Measurements from ENCODE around the gene HINT1.
"Not testable (repeated sequence)": the region's sequence is repeated elsewhere in the genome, so short reads cannot be mapped to it uniquely, and the experiment has no call there.

The HINT1 gene

DNA sequence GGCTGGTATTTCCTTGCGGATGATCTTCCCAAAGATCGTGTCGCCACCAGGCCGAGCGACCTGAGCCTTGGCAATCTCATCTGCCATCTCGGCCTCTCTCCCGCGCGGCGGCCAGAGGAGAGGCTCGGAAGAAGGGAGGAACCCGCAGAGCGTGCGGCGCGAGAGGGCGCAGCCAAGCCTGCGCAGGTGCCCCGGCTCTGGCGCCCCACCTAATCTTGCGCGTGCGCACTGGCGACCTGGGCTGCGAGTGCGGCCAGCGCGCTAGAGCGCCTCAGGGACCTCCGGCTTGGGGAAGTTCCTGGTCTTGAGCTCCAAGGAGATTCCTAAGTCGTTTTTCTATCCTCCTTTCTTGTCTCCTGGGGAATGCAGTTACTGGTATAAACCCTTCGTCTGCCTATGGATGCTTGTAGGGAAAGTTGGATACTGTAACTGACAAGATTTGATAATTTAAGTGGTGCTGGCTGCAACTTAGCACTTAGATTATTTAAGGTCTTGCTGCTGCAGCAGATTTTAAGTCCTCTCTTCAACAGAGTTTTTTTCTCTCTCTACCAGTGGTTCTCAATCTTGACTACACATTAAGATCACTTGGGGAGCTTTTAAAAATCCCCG, at the start of gene HINT1:
Gene HINT1 (minus strand): TSS at position 138 of the 609 bp plus-strand sequence. CDS start 51 bp downstream, at position 87.
- peak; percentile 81 for DNase-seq

DNA sequence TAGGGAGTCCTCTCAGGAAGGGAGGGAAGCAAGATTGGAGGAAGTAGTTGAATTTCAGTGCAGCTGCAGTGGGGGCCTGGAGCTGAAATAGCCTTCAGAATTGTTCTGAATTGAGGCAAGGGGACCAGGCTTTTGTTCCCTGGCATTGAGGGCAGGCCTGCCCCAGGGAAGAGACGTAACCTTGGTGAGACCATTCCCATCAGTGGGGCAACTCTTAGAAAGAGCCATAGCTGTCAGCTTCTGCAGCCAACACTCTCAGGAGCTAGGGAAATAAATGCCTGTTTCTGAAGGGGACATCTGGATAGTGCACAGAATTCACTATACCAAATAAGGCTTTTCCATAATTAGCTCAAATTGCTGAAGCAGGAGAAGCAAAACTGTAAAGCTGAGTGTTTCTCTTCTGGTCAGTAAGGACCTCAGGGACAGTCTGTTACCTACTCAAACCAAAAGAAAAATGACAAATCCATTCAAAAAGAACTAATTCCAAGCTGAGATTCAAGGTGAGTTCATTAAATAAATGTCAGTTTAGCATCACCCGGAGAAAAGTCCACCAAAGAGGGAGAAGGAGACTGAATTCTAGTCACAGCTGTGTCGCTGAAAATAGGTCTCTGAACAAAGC, 49.7 kb upstream of the HINT1 start:
- no peak for DNase-seq

DNA sequence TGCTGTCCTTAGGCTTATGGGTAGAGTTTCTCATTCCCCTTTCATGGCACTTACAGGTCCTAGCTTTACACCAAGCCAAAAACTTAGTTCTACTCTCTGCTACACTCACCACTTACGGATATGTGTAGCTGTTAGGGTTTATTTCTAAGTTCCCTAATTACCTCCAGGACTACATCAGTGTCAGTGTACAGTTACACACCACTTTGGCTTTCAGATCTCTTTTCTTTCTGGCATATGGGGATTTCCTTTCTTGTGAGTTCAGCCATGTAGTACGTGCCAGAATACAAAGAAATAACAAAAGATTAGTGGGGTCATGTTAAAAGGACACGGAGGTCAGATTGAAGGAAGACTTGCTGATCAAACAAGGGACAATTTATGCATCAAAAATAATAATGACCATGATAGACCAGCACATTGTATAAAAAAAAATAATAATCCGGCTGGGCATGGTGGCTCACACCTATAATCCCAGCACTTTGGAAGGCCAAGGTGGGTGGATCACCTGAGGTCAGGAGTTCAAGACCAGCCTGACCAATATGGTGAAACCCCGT, 47.5 kb upstream of the HINT1 start:
- no peak for DNase-seq

DNA sequence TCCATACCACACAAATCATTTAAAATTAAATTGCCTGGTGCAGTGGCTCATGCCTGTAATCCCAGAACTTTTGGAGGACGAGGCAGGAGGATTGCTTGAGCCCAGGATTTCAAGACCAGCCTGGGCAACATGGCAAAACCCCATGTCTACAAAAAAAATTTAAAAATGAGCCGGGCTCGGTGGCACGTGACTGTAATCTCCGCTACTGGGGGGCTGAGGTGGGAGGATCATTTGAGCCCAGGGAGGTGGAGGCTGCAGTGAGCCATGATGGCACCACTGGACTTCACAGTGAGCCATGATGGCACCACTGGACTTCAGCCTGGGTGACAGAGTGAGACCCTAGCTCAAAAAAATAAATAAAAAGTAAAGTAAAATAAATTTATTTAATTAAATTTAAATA, 46.6 kb upstream of the HINT1 start:
- no peak for DNase-seq

DNA sequence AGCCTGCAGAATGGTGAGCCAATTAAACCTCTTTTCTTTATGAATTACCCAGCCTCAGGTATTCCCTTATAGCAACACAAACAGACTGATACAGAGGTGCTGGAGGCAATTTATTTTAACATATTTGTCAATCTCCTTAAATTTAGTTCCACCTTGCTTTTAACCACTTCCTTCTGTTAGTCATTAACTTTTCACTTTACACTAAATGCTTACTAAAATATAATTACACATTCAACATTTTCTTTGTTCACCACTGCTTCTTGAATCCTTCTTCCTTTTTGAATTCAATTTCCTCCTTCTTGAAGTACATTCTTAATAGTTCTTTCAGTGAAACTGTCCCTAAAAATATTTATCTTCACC, 45.1 kb upstream of the HINT1 start:
- DNase-seq = no peak

DNA sequence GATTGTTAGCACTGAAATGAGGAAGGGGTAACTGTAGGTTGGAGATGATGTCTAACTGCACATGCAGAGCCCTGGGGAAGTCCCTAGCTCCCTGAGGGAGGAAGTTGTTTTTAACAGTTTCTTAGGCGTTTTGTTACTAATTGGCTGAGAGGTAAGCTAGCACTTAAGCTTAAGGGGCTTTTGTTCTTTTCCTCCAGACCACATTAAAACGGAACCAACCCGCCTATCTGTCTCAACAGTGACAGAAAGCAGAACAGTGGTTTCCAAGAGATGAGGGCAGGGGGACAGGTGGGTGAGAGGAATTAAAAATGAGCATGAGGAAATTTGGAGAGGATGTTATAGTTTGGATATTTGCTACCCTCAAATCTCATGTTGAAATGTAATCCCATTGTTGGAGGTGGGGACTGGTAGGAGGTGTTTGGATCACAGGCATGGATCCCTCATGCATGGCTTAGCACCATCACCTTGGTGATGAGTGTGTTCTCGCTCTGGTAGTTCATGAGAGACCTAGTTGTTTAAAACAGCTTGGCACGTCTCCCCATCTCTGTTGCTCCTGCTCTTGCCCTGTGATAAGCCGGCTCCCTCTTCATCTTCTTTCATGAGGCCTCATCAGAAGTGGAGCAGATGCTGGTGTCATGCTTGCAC, 44.6 kb upstream of the HINT1 start:
- no peak for DNase-seq

DNA sequence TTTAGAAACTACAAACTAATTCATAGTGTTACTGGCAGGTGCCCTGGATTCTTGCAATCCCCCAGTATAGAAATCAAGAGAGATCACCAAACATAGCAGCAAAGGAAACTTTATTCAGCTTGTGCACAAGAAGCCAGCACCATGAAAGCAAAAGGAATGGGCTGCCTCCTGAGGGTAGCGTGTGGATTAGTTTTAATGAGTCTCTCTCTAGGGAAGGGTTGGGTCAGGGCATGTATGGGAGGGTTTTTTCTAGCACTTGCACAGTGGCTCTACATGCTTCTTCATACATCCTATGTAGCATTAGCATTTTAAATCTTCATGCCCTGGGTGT, 44.1 kb upstream of the HINT1 start:
- no peak for DNase-seq

DNA sequence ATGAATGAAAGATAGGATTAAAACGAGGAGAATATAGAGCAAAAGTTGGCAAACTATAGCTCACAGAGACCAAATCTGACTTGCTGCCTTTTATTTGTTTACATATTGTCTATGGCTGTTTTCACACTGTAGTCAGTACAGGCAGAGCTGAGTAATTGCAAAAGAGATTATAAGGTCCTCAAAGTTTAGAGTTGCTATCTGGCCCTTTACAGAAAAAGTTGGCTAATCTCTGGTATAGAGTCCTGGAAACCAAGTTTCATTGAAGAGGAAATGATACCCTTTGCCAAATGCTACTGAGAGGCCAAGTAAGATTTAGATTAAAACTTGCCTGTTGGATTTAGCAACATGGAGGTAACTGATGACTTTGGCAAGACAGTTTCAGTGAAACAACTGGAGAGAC, 41.7 kb upstream of the HINT1 start:
- DNase-seq = no peak

DNA sequence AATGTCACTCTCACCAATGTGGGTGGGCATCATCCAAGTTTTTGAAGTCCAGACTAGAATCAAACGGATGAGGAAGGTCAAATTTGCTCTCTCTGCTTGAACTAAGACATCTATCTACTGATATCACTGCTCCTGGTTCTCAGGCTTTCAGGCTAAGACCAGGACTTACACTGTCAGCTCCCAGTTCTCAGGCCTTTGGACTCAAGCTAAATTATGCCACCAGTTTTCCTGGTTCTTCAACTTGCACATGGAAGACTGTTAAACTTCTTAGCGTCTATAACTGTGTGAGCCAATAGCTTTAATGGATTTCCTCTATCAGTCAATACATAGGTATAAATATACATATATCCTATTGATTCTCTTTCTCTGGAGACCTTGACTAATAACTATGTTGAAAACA, 41.0 kb upstream of the HINT1 start:
- DNase-seq = no peak

DNA sequence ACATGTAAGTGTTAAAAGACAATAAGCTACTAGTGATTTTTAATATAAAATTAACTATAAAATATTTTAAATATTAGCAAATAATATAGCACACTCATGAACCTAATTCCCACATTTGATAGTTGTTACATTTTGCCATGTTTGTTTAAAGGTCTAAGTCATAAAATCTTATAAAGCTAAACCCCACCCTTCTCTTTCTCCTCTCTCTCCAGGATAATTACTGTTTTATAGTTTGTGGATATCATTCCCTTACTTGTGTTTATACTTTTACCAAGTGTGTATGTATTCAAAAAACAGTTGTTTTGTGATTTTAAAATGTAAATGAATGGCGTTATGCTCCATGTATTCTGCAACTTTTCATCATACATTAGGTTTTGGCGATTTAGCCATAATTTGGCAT, 39.9 kb upstream of the HINT1 start:
- no peak for DNase-seq

DNA sequence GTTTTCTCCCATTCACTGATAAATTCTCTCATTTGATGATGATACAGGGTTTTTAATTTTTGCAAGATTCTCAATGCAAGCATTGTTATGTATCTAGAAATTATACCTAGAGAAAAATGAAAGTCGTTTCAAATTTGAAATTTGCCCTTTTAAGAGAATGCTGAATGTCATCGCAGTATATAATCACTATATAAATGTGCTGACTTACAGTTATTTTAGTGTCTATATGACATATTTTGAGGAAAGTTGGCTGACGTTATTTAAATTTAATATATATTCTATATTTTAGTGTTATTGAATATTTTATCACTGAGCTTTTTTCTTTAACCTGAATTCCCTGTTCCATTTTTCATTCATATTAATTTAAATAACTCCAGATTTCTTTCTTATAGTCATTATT, 35.5 kb upstream of the HINT1 start:
- DNase-seq = no peak

DNA sequence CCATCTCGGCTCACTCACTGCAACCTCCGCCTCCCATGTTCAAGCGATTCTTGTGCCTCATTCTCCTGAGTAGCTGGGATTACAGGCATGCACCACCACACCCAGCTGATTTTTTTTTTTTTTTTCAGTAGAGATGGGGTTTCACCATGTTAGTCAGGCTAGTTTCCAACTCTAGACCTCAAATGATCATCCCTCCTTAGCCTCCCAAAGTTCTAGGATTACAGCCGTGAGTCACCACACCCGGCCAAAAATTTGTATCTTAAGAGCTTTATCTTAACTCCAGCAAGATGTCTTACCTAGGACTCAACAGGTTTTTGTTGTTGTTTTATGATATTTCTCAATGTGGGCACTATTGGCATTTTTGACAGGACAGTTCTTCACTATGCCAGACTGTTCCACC, 33.6 kb upstream of the HINT1 start:
- no peak for DNase-seq

DNA sequence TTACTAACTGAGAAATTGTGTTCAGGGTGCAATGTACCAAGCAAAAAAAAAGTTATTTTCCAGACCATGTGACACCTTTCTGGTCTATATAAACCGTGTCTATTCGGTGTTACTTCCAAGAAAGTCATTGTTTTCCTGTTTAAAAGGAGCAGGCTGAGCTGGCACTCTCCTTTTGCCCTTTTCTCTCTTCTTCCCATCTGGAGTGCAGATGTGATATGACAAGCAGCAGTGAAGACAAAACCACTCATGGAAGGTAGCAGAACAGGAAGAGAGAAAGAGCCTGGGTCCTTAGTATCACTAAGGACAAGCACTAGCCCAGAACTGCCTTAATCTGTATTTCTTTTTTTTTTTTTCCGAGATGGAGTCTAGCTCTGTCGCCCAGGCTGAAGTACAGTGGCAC, 31.3 kb upstream of the HINT1 start:
- no peak for DNase-seq

DNA sequence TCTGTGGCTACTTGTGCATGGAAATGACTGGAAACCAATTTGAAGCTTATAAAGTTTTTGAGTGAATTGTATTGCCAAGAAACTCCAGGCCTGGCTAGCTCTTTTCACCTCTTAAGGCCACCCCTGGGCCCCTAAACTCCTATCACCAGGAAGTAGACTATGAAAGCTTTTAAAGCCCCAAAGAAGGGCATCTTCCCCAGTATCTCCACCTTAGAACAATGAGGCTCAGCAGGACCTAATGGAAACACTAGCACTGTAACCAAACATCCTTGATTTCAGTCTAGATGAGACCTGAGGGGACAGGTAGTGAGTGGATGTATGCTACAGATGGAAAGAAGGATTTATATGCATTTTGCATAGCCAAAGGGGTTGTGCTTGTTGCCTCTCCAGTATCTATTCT, 30.6 kb upstream of the HINT1 start:
- DNase-seq = no peak

DNA sequence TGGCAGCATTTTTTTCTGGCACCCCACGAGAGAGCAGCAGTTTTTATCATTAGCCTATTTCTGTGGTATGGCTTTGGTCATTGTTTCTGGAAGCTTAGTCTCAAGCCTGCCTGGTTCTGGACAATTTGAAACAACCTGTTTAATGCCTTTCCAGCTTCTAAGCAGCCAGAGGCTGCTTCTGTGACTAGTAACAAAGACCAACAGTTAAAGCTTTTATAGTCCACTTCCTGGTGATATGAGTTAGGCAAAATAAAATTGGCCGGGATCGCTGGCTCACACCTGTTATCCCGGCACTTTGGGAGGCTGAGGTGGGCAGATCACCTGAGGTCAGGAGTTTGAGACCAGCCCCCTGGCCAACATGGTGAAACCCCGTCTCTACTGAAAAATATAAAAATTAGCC, 29.7 kb upstream of the HINT1 start:
- DNase-seq = no peak

DNA sequence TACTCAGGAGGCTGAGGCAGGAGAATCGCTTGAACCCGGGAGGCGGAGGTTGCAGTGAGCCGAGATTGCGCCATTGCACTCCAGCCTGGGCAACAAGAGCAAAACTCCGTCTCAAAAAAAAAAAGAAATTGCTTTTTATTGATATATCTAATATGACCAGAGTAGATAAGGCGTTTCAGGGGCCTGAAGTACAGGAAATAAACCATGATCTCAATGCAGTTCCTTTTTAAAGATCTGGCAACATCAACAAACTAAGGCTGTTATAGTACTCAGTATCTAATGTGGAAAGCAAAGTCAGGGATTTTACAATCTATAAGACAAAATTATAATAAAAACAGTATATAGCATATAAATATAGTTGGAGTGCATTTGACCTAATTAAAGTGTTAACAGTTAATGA, 28.8 kb upstream of the HINT1 start:
- not testable (repeated sequence) for DNase-seq

DNA sequence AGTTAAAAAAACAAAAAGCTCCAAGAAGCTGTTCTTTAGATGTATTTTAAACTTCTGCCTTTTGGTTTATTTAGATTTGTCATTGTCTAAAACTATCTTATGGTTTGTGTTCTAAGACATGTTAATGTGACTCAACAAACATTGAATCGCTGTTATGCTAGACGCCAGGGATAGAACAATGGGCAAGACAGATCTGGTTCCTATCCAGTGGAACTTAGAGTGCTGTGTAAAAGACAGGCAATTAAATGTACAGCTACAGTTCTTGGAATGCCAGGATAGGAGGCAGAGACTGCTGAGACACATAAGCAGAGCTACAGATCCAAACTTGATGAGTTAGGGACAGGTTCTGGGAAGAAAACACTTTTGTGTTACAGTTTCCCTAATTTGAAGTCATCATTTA, 28.1 kb upstream of the HINT1 start:
- no peak for DNase-seq

DNA sequence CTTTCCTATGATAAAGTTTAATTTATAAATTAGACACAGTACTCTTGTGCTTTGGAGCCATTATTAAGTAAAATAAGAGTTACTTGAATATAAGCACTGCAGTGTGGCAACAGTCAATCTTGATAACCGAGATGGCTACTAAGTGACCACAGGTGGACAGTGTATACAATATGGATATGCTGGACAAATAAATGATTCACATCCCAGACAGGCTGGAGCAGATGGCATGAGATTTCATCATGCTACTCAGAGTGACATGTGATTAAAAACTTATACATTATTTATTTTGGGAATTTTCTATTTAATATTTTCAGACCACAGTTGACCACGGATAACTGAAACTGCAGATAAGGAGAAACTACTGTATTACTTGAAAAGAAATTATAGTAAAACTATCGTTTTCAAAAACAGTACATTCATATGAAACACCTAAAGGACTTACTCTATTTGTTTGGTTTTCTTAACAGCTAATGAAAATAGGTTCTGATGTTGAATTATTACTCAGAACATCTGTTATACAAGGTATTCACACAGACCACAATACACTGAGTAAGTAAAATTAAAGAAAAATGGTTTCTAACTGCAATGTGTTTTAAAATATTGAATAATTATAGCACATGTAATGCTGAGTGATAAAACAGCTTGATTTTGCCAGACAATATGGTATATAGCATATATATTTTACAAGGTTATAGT, 21.7 kb upstream of the HINT1 start:
- no peak for DNase-seq

DNA sequence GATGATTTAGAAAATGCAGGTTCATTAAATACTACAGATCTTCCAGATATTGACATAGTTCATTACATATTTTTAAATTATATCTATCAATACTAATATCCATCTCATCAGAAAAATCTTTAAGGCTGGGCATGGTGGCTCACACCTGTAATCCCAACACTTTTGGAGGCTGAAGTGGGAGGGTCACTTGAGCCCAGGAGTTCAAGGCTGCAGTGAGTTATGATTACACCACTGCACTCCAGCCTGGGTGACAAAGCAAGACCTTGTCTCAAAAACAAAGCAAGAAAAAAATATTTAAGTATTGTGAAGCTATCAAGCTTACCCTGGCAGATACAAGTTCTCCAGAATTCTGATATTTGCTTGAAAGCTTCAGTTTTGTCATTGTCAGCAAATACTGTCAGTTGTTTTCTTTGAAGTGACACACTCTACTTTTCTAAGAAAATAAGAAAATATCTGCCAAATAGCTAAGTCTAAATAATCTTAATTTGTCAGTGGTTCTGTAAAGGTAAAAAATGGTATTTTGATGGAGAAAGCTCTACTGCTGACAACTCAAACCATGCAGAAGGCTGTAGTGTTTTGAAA, 20.6 kb upstream of the HINT1 start:
- DNase-seq = no peak

DNA sequence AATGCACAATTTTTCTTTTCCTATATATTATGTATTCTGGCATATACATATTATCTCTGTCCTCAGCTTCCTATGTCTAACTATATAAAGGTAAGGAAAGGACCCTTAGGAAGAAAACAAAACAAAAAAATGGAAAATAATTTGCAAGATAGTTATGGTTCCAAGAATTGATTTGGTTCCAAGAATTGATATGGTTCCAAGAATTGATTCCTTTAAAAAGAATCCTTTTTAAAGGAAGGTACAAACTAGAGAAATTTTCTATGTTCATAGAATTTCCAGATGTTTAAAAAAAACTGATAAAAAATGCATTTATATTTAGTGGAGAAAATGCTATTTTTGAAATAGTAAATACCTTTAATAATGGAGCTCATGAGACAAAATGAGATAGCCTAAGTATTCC, 17.8 kb upstream of the HINT1 start:
- DNase-seq = no peak

DNA sequence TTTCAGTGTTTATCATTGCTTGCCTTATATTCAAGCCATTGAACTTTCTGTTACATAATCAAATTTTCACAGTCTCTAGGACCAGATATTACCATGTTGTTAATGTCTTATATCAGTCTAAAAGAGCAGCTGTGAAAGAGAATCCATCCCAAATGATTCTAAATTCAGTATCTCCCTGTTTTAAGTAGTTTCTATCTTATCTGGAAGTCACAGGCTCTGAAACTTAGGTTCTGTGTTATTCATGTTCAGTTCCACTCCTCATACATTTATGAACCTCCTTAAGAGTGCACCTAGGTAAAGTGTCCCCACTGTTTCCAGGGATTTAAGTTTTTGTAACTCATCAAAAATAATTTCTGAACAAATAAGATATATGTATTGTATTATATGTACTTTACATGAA, 15.4 kb upstream of the HINT1 start:
- no peak for DNase-seq

DNA sequence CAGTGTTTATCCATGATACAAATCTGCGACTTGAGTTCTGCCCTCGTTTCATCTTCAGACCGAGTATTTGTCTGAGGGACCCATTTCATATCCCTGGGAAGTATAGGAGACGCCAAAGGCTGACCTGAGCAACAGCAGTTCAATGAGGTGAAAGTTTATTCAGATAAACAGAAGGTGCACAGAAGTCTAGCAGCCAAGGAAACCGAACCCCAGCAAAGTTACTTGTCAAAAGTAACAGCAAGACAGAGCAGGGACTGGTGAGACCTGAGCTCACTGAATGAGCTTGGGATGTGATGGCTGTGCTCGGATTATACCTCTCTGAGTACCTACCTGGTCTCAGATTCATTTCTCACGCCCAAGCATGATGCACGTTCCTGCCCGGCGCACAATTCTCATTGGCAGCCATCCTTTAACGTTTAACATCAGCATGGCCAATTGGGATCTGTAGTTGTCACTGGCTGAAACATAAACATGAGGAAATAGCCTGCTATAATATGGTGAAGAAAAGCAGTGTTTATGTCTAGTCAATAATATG, 6.3 kb upstream of the HINT1 start:
- no peak for DNase-seq

DNA sequence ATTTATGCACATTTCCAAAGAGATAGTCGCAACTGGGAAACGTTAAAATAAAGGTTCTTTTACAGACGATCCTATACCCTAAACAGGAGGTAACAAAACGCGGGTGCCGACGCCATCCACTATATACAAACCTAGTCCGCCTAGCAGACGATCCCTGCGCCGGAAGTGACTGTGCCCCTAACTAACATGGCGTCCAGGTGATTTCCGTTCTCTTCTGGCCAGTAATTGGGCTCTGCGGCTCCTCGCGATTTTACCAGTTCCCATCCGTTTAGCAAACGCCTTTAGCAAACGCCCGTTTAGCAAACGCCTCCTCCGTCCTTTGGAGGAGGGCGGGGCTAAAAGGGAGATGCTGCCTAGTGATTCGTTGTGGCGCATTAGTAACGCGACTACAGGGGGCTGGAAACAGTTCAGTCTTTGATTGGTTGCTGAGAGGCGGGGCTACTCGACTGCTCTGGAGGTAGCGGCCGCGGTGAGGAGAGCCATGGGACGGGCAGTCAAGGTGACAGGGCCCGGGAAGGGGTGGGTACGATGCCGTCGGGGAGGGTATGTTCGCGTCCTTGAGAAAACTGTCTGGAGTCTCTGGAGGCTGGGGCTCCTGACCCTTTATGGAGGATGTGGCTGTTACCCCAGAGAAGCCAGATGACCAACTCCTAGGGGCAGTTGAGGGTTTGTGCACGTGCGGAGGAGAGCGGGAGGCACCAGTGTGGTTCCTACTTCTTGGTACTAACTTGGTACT, 5.7 kb upstream of the HINT1 start, which contains the start of gene LYRM7:
Gene LYRM7 (plus strand): TSS at position 405 of the 736 bp plus-strand sequence. CDS start 77 bp downstream, at position 482.
- peak; percentile 97 for DNase-seq
